Neural cell (in vitro differentiated cells): ENCODE data around the gene NFIX. TPM values are rescaled to one million over a fixed set of nuclear protein-coding genes. Genes with fewer than 3 reads are reported as not detected.

Experiments
- H2AFZ ChIP-seq: fragments of 200-600, 300-800 bp; sonication (generic), shearing (Covaris generic); 2 replicates; pipeline ENCODE4 v1.6.0; 2014; ENCODE audit warnings: low read depth, mild to moderate bottlenecking, antibody characterized with exemption, low read length, moderate library complexity
- H3F3A ChIP-seq: fragments of 200-600 bp; shearing (Covaris generic); 2 replicates; pipeline ENCODE4 v1.6.1; 2016; ENCODE audit warnings: mild to moderate bottlenecking, moderate library complexity, mixed read lengths, antibody characterized with exemption, low read length; ENCODE audit not compliant: insufficient read depth, poor library complexity, severe bottlenecking
- H3K27ac ChIP-seq: fragments of 200-600, 300-800 bp; sonication (generic), shearing (Covaris generic); 2 replicates; pipeline ENCODE4 v1.5.1; 2014; ENCODE audit warnings: mild to moderate bottlenecking, low read length, moderate library complexity
- H3K27me3 ChIP-seq: fragments of 300-800, 200-600 bp; sonication (generic), shearing (Covaris generic); 2 replicates; pipeline ENCODE4 v1.6.0; 2014; ENCODE audit warnings: mild to moderate bottlenecking, low read depth, low read length, moderate library complexity; ENCODE audit not compliant: insufficient read depth
- H3K36me3 ChIP-seq: fragments of 300-800, 200-600 bp; sonication (generic), shearing (Covaris generic); 2 replicates; pipeline ENCODE4 v1.5.1; 2014; ENCODE audit warnings: mild to moderate bottlenecking, antibody characterized with exemption, low read length, moderate library complexity; ENCODE audit not compliant: insufficient read depth
- H3K4me2 ChIP-seq: fragments of 300-800, 200-600 bp; sonication (generic), shearing (Covaris generic); 2 replicates; pipeline ENCODE4 v1.6.0; 2014; ENCODE audit warnings: mild to moderate bottlenecking, low read length
- H3K4me3 ChIP-seq: fragments of 300-800, 200-600 bp; sonication (generic), shearing (Covaris generic); 2 replicates; pipeline ENCODE4 v1.5.1; 2014; ENCODE audit warnings: mild to moderate bottlenecking, low read length, moderate library complexity
- H3K79me2 ChIP-seq: fragments of 200-600 bp; shearing (Covaris generic); replicated peaks from 2 replicates; pipeline ENCODE4 v1.6.0; 2014; ENCODE audit warnings: mild to moderate bottlenecking, low read length, moderate library complexity; ENCODE audit not compliant: insufficient read depth
- H3K9ac ChIP-seq: fragments of 300-800, 200-600 bp; sonication (generic), shearing (Covaris generic); 2 replicates; pipeline ENCODE4 v1.6.1; 2016; ENCODE audit warnings: mild to moderate bottlenecking, low read length, mixed read lengths
- H3K9me2 ChIP-seq: fragments of 200-600 bp; shearing (Covaris generic); 2 replicates; pipeline ENCODE4 v1.6.1; 2016; ENCODE audit warnings: mild to moderate bottlenecking, low read length, mixed read lengths; ENCODE audit not compliant: insufficient read depth
- H3K9me3 ChIP-seq: fragments of 200-600, 300-800 bp; sonication (generic), shearing (Covaris generic); 2 replicates; pipeline ENCODE4 v1.6.1; 2016; ENCODE audit warnings: mild to moderate bottlenecking, mixed run types, low read length, moderate library complexity, mixed read lengths
- H4K20me1 ChIP-seq: fragments of 200-600 bp; shearing (Covaris generic); 2 replicates; pipeline ENCODE4 v1.6.1; 2016; ENCODE audit warnings: mild to moderate bottlenecking, mixed run types; ENCODE audit not compliant: insufficient read depth
- CTCF ChIP-seq: fragments of 450-650 bp; IDR thresholded peaks from 2 replicates; pipeline ENCODE4 v1.5.1; 2014; ENCODE audit warnings: antibody characterized with exemption, mild to moderate bottlenecking, moderate library complexity; ENCODE audit not compliant: poor library complexity, severe bottlenecking
- EP300 ChIP-seq: fragments of 450-650 bp; conservative IDR thresholded peaks from 2 replicates; pipeline ENCODE4 v1.6.1; 2014; ENCODE audit warnings: antibody characterized with exemption, mild to moderate bottlenecking, moderate library complexity; ENCODE audit not compliant: poor library complexity, severe bottlenecking
- EZH2 ChIP-seq: fragments of 200-600, 300-800 bp; shearing (Covaris generic), sonication (generic); IDR thresholded peaks from 2 replicates; pipeline ENCODE4 v1.6.1; 2014; ENCODE audit warnings: antibody characterized with exemption, low read length, borderline replicate concordance, mild to moderate bottlenecking; ENCODE audit not compliant: insufficient read depth, poor library complexity, severe bottlenecking
- MXI1 ChIP-seq: fragments of 450-650 bp; conservative IDR thresholded peaks from 2 replicates; pipeline ENCODE4 v1.6.1; 2014; ENCODE audit warnings: antibody characterized with exemption, mild to moderate bottlenecking; ENCODE audit not compliant: poor library complexity, severe bottlenecking
- POLR2AphosphoS5 ChIP-seq: IDR thresholded peaks from 2 replicates; pipeline ENCODE4 v1.6.1; 2012
- RAD21 ChIP-seq: fragments of 450-650 bp; conservative IDR thresholded peaks from 2 replicates; pipeline ENCODE4 v1.6.1; 2014; ENCODE audit warnings: antibody characterized with exemption, mild to moderate bottlenecking, moderate library complexity
- REST ChIP-seq: IDR thresholded peaks from 2 replicates; pipeline ENCODE4 v1.6.1; 2012; ENCODE audit warnings: borderline replicate concordance
- SMC3 ChIP-seq: fragments of 450-650 bp; conservative IDR thresholded peaks from 2 replicates; pipeline ENCODE4 v1.6.1; 2014; ENCODE audit warnings: antibody characterized with exemption, mild to moderate bottlenecking, moderate library complexity; ENCODE audit not compliant: poor library complexity
- TAF1 ChIP-seq: IDR thresholded peaks from 2 replicates; pipeline ENCODE4 v1.6.1; 2012; ENCODE audit warnings: low read depth
- polyA plus RNA-seq: library from polyadenylated mRNA; depleted of rRNA; stranded (reverse); fragments of >200 nt; gene quantifications from 2 replicates; pipeline ENCODE4 v1.2.3, GENCODE V29; 2014

Gene NFIX
- polyA plus RNA-seq, 1 donor from 2014 or later: not detected

GRCh38 chr19:13060964-13061927, 66.0 kb downstream of the NFIX start:
- no peak for TF ChIP-seq POLR2AphosphoS5
- peak; percentile 90 for TF ChIP-seq SMC3
- TF ChIP-seq REST: no peak
- TF ChIP-seq RAD21: peak; percentile 90
- TF ChIP-seq MXI1: peak; percentile 20
- TF ChIP-seq TAF1: no peak
- TF ChIP-seq CTCF: peak; percentile 98
- TF ChIP-seq EP300: peak; percentile 19
- TF ChIP-seq EZH2: no peak
- peak overlapping the region; percentile 39 for H3K9ac ChIP-seq
- H3K79me2 ChIP-seq: no peaks in the 10 kb centered on the region
- peak overlapping the region; percentile 69 for H3K4me3 ChIP-seq
- no peaks in the 10 kb centered on the region for H3F3A ChIP-seq
- no peaks in the 10 kb centered on the region for H3K9me2 ChIP-seq
- H4K20me1 ChIP-seq: no peaks in the 10 kb centered on the region
- H3K36me3 ChIP-seq: no peaks in the 10 kb centered on the region
- H3K27ac ChIP-seq: no peak overlapping the region
- no peaks in the 10 kb centered on the region for H3K9me3 ChIP-seq
- H3K27me3 ChIP-seq: peaks cover 76% of the 10 kb centered on the region
- peak overlapping the region; percentile 82 for H3K4me2 ChIP-seq
- H2AFZ ChIP-seq: peak overlapping the region; percentile 11

- peaks cover 65% of the 10 kb centered on the region for H3K27me3 ChIP-seq
Measured at GRCh38 chr19:13062317-13062716, 67.0 kb downstream of the NFIX start.

More at GRCh38 chr19:13062317-13062716, 67.0 kb downstream of the NFIX start:
- TF ChIP-seq TAF1: no peak
- no peak for TF ChIP-seq RAD21
- TF ChIP-seq CTCF: no peak
- TF ChIP-seq MXI1: no peak
- TF ChIP-seq SMC3: no peak
- TF ChIP-seq REST: no peak
- no peak for TF ChIP-seq POLR2AphosphoS5
- no peak for TF ChIP-seq EZH2
- no peak for TF ChIP-seq EP300
- Histone ChIP-seq H3K4me3 (no peak overlapping the region), H3K4me2 (no peak overlapping the region), H2AFZ (no peak overlapping the region), H3K36me3 (no peaks in the 10 kb centered on the region), H3K9me2 (no peaks in the 10 kb centered on the region), H3K27ac (no peak overlapping the region), H4K20me1 (no peaks in the 10 kb centered on the region), H3F3A (no peaks in the 10 kb centered on the region), H3K9me3 (no peaks in the 10 kb centered on the region), H3K79me2 (no peaks in the 10 kb centered on the region), H3K9ac (no peak overlapping the region)
